Prostate gland (tissue), 2 donors: ENCODE results near the gene ITGA6.

ENCODE experiments used
- CTCF ChIP-seq, 4 experiments: fragments of 200-600 bp in 2 of 4; fragments of 450-650 bp in 2 of 4; sonication (generic) in 2 of 4; IDR thresholded peaks; 1 replicate in 3 of 4; 2 replicates in 1 of 4; pipeline ENCODE4 v1.5.1; 2016 to 2019; ENCODE audit warnings: antibody characterized with exemption in 4 of 4, mild to moderate bottlenecking in 2 of 4, moderate library complexity in 2 of 4
- POLR2A ChIP-seq: fragments of 450-650 bp; IDR thresholded peaks from one replicate; pipeline ENCODE4 v1.6.1; 2016; ENCODE audit warnings: antibody characterized with exemption, mild to moderate bottlenecking
- POLR2AphosphoS5 ChIP-seq: sonication (generic); formaldehyde crosslinking; IDR thresholded peaks from one replicate; pipeline ENCODE4 v1.6.1; 2017; ENCODE audit warnings: antibody characterized with exemption

DNA sequence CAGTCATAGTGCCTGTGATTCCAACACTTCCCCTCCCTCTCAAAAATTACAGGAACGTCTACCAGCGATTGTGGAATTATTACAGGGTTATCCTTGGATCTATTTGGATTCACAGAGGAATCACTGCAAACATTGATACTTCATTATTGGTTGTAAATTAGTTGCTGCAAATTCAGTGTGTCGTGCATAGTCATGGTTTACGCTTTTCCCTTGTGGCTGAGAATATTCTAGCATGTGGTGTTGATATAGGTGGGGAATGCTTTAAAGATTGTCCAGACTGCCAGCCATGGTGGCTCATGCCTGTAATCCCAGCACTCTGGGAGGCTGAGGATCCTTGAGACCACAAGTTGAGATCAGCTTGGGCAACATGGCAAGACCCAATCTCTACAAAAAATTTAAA, 79.8 kb downstream of the ITGA6 start:
- TF ChIP-seq POLR2A, result no peak
- no peak for TF ChIP-seq CTCF (IDR thresholded peaks at IDR 0.05)
- TF ChIP-seq POLR2AphosphoS5, result no peak
